Transverse colon (tissue), 4 donors: ENCODE measurements around the gene PAOX.

ENCODE experiments used
- EP300 ChIP-seq: sonication (generic); formaldehyde crosslinking; IDR thresholded peaks from one replicate; pipeline ENCODE4 v1.6.1; 2017; ENCODE audit warnings: antibody characterized with exemption, low read depth
- POLR2A ChIP-seq: fragments of 450-650 bp; IDR thresholded peaks from one replicate; pipeline ENCODE4 v1.6.1; 2016; ENCODE audit warnings: antibody characterized with exemption, mild to moderate bottlenecking, moderate library complexity
- POLR2AphosphoS5 ChIP-seq, 3 donors: sonication (generic); formaldehyde crosslinking; IDR thresholded peaks; one replicate each; pipeline ENCODE4 v1.6.1; 2016; ENCODE audit warnings: antibody characterized with exemption in 3 of 3
- TF ChIP-seq, protein P1 (sequence below), 5 experiments: fragments of 200-600 bp in 3 of 5; fragments of 450-650 bp in 2 of 5; sonication (generic) in 3 of 5; IDR thresholded peaks; 1 replicate in 2 of 5; 2 replicates in 3 of 5; pipeline ENCODE4 v1.5.1; 2016 to 2017; ENCODE audit warnings: antibody characterized with exemption in 5 of 5, inconsistent platforms in 3 of 5, mild to moderate bottlenecking in 2 of 5, moderate library complexity in 1 of 5

DNA sequence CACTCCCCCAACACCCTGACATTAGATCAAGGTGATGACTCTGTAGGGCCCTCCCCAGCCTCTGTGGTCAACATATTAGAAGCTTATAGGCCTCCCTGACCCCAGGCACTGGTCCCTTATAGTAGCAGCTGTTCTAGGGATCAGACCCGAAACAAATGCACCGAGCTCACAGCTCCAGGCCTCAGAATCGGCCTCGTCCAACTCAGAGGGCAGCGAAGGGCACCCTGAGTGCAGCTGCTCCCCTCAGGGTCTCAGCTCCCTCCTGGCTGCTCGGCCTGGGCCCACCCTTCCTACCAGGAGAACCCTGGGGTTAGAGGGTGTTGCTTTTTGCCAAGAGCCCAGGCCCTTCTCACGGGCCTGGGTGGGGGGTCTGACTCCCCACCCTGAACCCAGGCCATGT, 10.9 kb upstream of the PAOX start:
- no peak for TF ChIP-seq POLR2A
- TF ChIP-seq, protein P1, sequence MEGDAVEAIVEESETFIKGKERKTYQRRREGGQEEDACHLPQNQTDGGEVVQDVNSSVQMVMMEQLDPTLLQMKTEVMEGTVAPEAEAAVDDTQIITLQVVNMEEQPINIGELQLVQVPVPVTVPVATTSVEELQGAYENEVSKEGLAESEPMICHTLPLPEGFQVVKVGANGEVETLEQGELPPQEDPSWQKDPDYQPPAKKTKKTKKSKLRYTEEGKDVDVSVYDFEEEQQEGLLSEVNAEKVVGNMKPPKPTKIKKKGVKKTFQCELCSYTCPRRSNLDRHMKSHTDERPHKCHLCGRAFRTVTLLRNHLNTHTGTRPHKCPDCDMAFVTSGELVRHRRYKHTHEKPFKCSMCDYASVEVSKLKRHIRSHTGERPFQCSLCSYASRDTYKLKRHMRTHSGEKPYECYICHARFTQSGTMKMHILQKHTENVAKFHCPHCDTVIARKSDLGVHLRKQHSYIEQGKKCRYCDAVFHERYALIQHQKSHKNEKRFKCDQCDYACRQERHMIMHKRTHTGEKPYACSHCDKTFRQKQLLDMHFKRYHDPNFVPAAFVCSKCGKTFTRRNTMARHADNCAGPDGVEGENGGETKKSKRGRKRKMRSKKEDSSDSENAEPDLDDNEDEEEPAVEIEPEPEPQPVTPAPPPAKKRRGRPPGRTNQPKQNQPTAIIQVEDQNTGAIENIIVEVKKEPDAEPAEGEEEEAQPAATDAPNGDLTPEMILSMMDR (IDR thresholded peaks at IDR 0.05): no peak
- no peak for TF ChIP-seq POLR2AphosphoS5 (IDR thresholded peaks at IDR 0.05)
- no peak for TF ChIP-seq EP300
